HepG2 (cell line): ENCODE data around the gene MLNR. TPM values are rescaled to one million over a fixed set of nuclear protein-coding genes. Genes with fewer than 3 reads are reported as not detected.

Source experiments
- CREM ChIP-seq, 2 experiments: sonication (generic) in 1 of 2; formaldehyde crosslinking in 1 of 2; IDR thresholded peaks; 2 replicates each; pipeline versions ENCODE4 v1.4.0 to v1.6.1; 2016 to 2020; ENCODE audit warnings: antibody characterized with exemption in 1 of 2, mild to moderate bottlenecking in 1 of 2, missing genetic modification reagents in 1 of 2
- DMAP1 ChIP-seq: IDR thresholded peaks from 2 replicates; pipeline ENCODE4 v1.6.1; 2016
- FOSL1 ChIP-seq: sonication (generic); formaldehyde crosslinking; IDR thresholded peaks from 2 replicates; pipeline ENCODE4 v1.9.0; 2021; ENCODE audit warnings: missing genetic modification reagents, borderline replicate concordance
- FOXO1 ChIP-seq: sonication (generic); formaldehyde crosslinking; IDR thresholded peaks from 2 replicates; pipeline ENCODE4 v1.4.0; 2020; ENCODE audit warnings: missing genetic modification reagents
- KMT2B ChIP-seq: IDR thresholded peaks from 2 replicates; pipeline ENCODE4 v1.6.1; 2016; ENCODE audit warnings: missing genetic modification reagents, missing compliant biosample characterization
- MATR3 ChIP-seq: sonication (generic); formaldehyde crosslinking; IDR thresholded peaks from 2 replicates; pipeline ENCODE4 v1.4.0; 2020; ENCODE audit warnings: missing genetic modification reagents
- MED13 ChIP-seq: sonication (generic); formaldehyde crosslinking; IDR thresholded peaks from 2 replicates; pipeline ENCODE4 v1.5.0; 2020; ENCODE audit warnings: missing genetic modification reagents
- NCOA2 ChIP-seq: sonication (generic); formaldehyde crosslinking; IDR thresholded peaks from 2 replicates; pipeline ENCODE4 v1.8.0; 2022; ENCODE audit warnings: inconsistent platforms
- PAXIP1 ChIP-seq: sonication (generic); formaldehyde crosslinking; conservative IDR thresholded peaks from 2 replicates; pipeline ENCODE4 v1.4.0; 2020; ENCODE audit warnings: mild to moderate bottlenecking, missing genetic modification reagents, moderate library complexity
- RARG ChIP-seq: sonication (generic); formaldehyde crosslinking; IDR thresholded peaks from 2 replicates; pipeline ENCODE4 v1.4.0; 2020; ENCODE audit warnings: low read depth, mild to moderate bottlenecking, missing genetic modification reagents
- RBFOX2 ChIP-seq: fragments of 200-400 bp; formaldehyde crosslinking; IDR thresholded peaks from 2 replicates; pipeline ENCODE4 v1.6.1; 2017; ENCODE audit warnings: low read depth, mild to moderate bottlenecking, low read length
- SMARCC2 ChIP-seq: fragments of 450-650 bp; IDR thresholded peaks from 2 replicates; pipeline ENCODE4 v1.6.1; 2017; ENCODE audit warnings: antibody characterized with exemption, mild to moderate bottlenecking
- TEAD3 ChIP-seq: optimal IDR thresholded peaks from 2 replicates; pipeline ENCODE3; 2016; ENCODE audit warnings: borderline replicate concordance
- THRA ChIP-seq: sonication (generic); formaldehyde crosslinking; IDR thresholded peaks from 2 replicates; pipeline ENCODE4 v1.4.0; 2020; ENCODE audit warnings: missing genetic modification reagents, borderline replicate concordance
- USF2 ChIP-seq, 2 experiments: sonication (generic) in 1 of 2; formaldehyde crosslinking in 1 of 2; IDR thresholded peaks; 2 replicates each; pipeline versions ENCODE4 v1.5.1 to v1.6.1; 2011 to 2020; ENCODE audit warnings: borderline replicate concordance in 1 of 2, low read depth in 1 of 2, low read length in 1 of 2, mild to moderate bottlenecking in 1 of 2, missing genetic modification reagents in 1 of 2, moderate library complexity in 1 of 2
- ZBTB44 ChIP-seq: sonication (generic); formaldehyde crosslinking; IDR thresholded peaks from 2 replicates; pipeline ENCODE4 v1.4.0; 2020; ENCODE audit warnings: missing genetic modification reagents
- ZNF12 ChIP-seq: sonication (generic); formaldehyde crosslinking; IDR thresholded peaks from 2 replicates; pipeline ENCODE4 v1.5.0; 2020; ENCODE audit warnings: missing genetic modification reagents
- ZNF34 ChIP-seq: sonication (generic); formaldehyde crosslinking; IDR thresholded peaks from 2 replicates; pipeline ENCODE4 v1.4.0; 2020; ENCODE audit warnings: mild to moderate bottlenecking, missing genetic modification reagents, borderline replicate concordance
- ZNF576 ChIP-seq: sonication (generic); formaldehyde crosslinking; IDR thresholded peaks from 2 replicates; pipeline ENCODE4 v1.4.0; 2020; ENCODE audit warnings: mild to moderate bottlenecking, missing genetic modification reagents
- ZNF605 ChIP-seq: sonication (generic); formaldehyde crosslinking; IDR thresholded peaks from 2 replicates; pipeline ENCODE4 v1.8.0; 2022; ENCODE audit warnings: mild to moderate bottlenecking, missing genetic modification reagents
- ZNF878 ChIP-seq: sonication (generic); formaldehyde crosslinking; IDR thresholded peaks from 2 replicates; pipeline ENCODE4 v1.8.1; 2023; ENCODE audit warnings: mild to moderate bottlenecking, missing genetic modification reagents, moderate library complexity
- polyA plus RNA-seq, 8 experiments: library from polyadenylated mRNA; depleted of rRNA in 3 of 8; stranded (reverse) in 7 of 8; unstranded in 1 of 8; fragments of >200 nt; fragmentation: Illumina TruSeq in 4 of 8; extraction: Trizol in 4 of 8; gene quantifications; 2 replicates each; pipeline versions ENCODE4 v1.2.1 to v1.2.3, GENCODE V29; 2011 to 2016; ENCODE audit warnings: low read depth in 4 of 8, missing spikeins in 1 of 8, mixed read lengths in 1 of 8; ENCODE audit not compliant: insufficient read depth in 1 of 8
- total RNA-seq, 5 experiments: library from RNA; depleted of rRNA; stranded (reverse); fragments of >200 nt; fragmentation: Illumina TruSeq; extraction: Trizol; gene quantifications; 2 replicates each; pipeline ENCODE4 v1.2.3, GENCODE V29; 2016; ENCODE audit warnings: low read depth in 1 of 5

MLNR gene
- total and polyA plus RNA-seq, 2 of the 13 experiments (the other 11 are each of a cell fraction or from before 2014, with no cell fraction given), result 0.46 TPM; not detected in 1

GRCh38 chr13:49214917-49215376 is 5.2 kb upstream of the MLNR start (continued):
- TF ChIP-seq SMARCC2 (no peak), ZNF12 (no peak), ZNF878 (CRISPR knock-in tag) (0 out of 2 replicates have a peak, but pooled peaks have one; percentile 17), TEAD3 (CRISPR knock-in tag) (no peak), USF2 (IDR thresholded peaks at IDR 0.05; ENCODE audit: low read depth, low read length) (peak; percentile 27; the same call in 1 of the 2 replicates), USF2 (CRISPR knock-in tag; IDR thresholded peaks at IDR 0.05; ENCODE audit: borderline replicate concordance) (peak; percentile 40; the same call in 1 of the 2 replicates), KMT2B (CRISPR knock-in tag) (peak; percentile 28; the same call in 1 of the 2 replicates), ZBTB44 (CRISPR knock-in tag) (no peak), NCOA2 (CRISPR knock-in tag) (0 out of 2 replicates have a peak, but pooled peaks have one; percentile 47), PAXIP1 (CRISPR knock-in tag) (peak; percentile 53; the same call in 1 of the 2 replicates), FOSL1 (CRISPR knock-in tag) (no peak), THRA (CRISPR knock-in tag) (0 out of 2 replicates have a peak, but pooled peaks have one; percentile 47), MATR3 (CRISPR knock-in tag) (no peak), ZNF605 (CRISPR knock-in tag) (peak; percentile 54; the same call in 1 of the 2 replicates), FOXO1 (CRISPR knock-in tag) (peak; percentile 8; the same call in 1 of the 2 replicates), ZNF576 (CRISPR knock-in tag) (no peak), ZNF34 (CRISPR knock-in tag) (no peak), DMAP1 (CRISPR knock-in tag) (peak; percentile 61; the same call in 1 of the 2 replicates), MED13 (CRISPR knock-in tag) (no peak), CREM (IDR thresholded peaks at IDR 0.05) (peak; percentile 24; the same call in 1 of the 2 replicates), CREM (CRISPR knock-in tag; IDR thresholded peaks at IDR 0.05) (no peak), RBFOX2 (0 out of 2 replicates have a peak, but pooled peaks have one; percentile 32), RARG (CRISPR knock-in tag) (no peak)
